Prostate gland (tissue), 2 donors: ENCODE measurements around the gene BANP.

Source experiments
- POLR2A ChIP-seq: fragments of 450-650 bp; IDR thresholded peaks from one replicate; pipeline ENCODE4 v1.6.1; 2016; ENCODE audit warnings: antibody characterized with exemption, mild to moderate bottlenecking
- POLR2AphosphoS5 ChIP-seq: sonication (generic); formaldehyde crosslinking; IDR thresholded peaks from one replicate; pipeline ENCODE4 v1.6.1; 2017; ENCODE audit warnings: antibody characterized with exemption
- TF ChIP-seq, protein P1 (sequence below), 4 experiments: fragments of 200-600 bp in 2 of 4; fragments of 450-650 bp in 2 of 4; sonication (generic) in 2 of 4; IDR thresholded peaks; 1 replicate in 3 of 4; 2 replicates in 1 of 4; pipeline ENCODE4 v1.5.1; 2016 to 2019; ENCODE audit warnings: antibody characterized with exemption in 4 of 4, mild to moderate bottlenecking in 2 of 4, moderate library complexity in 2 of 4

DNA sequence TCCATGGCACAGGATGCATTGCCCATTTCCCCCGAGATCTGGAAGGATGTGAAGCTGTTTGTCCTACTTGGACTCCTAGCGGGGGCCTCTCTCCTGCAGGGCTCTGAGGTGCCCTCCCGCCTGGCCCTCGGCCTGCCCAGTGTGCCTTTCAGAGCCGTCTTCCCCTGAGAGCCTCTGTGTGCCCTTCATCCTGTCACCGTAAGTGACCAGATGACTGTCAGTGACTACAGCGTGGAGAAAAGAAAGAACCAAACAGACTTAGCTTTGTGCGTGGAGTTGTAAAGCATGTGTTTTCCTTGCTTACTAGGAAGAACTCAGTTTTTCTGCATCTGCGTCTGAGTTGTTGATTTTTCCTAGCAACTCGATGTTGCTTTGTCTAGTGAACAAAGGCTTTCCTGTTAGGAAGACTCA lies 56.1 kb downstream of the BANP start:
- TF ChIP-seq POLR2AphosphoS5 (no peak), POLR2A (no peak)
- TF ChIP-seq, protein P1, sequence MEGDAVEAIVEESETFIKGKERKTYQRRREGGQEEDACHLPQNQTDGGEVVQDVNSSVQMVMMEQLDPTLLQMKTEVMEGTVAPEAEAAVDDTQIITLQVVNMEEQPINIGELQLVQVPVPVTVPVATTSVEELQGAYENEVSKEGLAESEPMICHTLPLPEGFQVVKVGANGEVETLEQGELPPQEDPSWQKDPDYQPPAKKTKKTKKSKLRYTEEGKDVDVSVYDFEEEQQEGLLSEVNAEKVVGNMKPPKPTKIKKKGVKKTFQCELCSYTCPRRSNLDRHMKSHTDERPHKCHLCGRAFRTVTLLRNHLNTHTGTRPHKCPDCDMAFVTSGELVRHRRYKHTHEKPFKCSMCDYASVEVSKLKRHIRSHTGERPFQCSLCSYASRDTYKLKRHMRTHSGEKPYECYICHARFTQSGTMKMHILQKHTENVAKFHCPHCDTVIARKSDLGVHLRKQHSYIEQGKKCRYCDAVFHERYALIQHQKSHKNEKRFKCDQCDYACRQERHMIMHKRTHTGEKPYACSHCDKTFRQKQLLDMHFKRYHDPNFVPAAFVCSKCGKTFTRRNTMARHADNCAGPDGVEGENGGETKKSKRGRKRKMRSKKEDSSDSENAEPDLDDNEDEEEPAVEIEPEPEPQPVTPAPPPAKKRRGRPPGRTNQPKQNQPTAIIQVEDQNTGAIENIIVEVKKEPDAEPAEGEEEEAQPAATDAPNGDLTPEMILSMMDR (IDR thresholded peaks at IDR 0.05): no peak
